ENCODE measurements around the gene SELENON. TPM values are rescaled to one million over a fixed set of nuclear protein-coding genes. Genes with fewer than 3 reads are reported as not detected.

The SELENON gene
- total RNA-seq, 2 experiments from 2014 or later, result 13.7 to 14.4 TPM

DNA sequence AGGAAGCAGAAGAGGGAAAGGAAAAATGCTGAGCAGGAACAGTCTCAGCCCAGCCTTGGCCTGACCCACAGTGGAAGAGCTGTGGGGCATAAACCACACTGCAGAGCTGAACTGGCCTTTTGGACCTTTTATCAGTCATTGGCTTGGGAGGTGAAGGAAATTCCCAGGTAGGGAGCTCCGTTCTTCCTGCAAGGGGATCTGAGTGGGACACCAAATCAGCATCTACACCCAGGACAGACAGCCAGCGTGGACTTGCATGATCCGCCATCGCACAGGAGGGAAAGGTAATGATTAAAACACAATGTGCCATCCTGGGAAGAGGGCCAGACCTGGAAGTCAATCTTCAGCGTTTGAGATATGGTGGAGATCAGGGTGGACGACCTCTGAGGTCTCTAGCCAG, 18.6 kb downstream of the SELENON start:
- CTCF ChIA-PET, result interaction anchor here (0.8 to 1.7 kb wide), 4 partner anchors 103 to 331 kb away, joined by 3 to 4 read pairs (median 4); no protein-coding TSS in a partner anchor

GRCh38 chr1:25819491-25820246, 19.7 kb downstream of the SELENON start, which contains the start of gene MTFR1L:
Gene MTFR1L, plus strand, starts transcription at chr1:25819954. Its CDS starts 3,151 bp downstream, at chr1:25823105.
- peak; percentile 95 for DNase-seq
- H3K4me3 Mint-ChIP-seq, result peak within 1 kb of the TSS; percentile 95
- peaks cover 45% of the 10 kb centered on the region for H3K4me1 Mint-ChIP-seq
- no peaks in the 10 kb centered on the region for H3K27me3 Mint-ChIP-seq
- POLR2A ChIA-PET, result interaction anchor here (0.6 to 1.1 kb wide), 3 partner anchors 177 to 588 kb away, joined by 3 to 4 read pairs (median 3); partner anchors contain the start of gene SYF2
- peaks cover 7% of the 10 kb centered on the region for H3K36me3 Mint-ChIP-seq (ENCODE audit: low read depth)
- peak within 1 kb of the TSS; percentile 93 for H3K27ac Mint-ChIP-seq
- CTCF ChIA-PET, result interaction anchor here (0.6 to 1.7 kb wide), 11 partner anchors 9 to 332 kb away, joined by 3 to 6 read pairs (median 4); partner anchors contain the start of genes PAFAH2 and SELENON
- H3K9me3 Mint-ChIP-seq, result no peaks in the 10 kb centered on the region

More for the DNA sequence above, 18.6 kb downstream of the SELENON start:
- Mint-ChIP-seq H3K4me3 (peak overlapping the region; percentile 95), H3K9me3 (no peaks in the 10 kb centered on the region), H3K4me1 (peaks cover 45% of the 10 kb centered on the region), H3K27ac (peak overlapping the region; percentile 92), H3K36me3 (ENCODE audit: low read depth) (peaks cover 7% of the 10 kb centered on the region), H3K27me3 (no peaks in the 10 kb centered on the region)
- DNase-seq, result no peak
- POLR2A ChIA-PET, result no interaction called here

GRCh38 chr1:25820247-25821111, 20.5 kb downstream of the SELENON start:
- H3K27ac Mint-ChIP-seq, result peak overlapping the region; percentile 93
- CTCF ChIA-PET, result interaction anchor here (1.0 to 1.7 kb wide), 7 partner anchors 9 to 177 kb away, joined by 3 to 6 read pairs (median 4); partner anchors contain the start of genes PAFAH2 and SELENON
- H3K4me1 Mint-ChIP-seq, result peaks cover 45% of the 10 kb centered on the region
- peak; percentile 87 for DNase-seq
- peaks cover 7% of the 10 kb centered on the region for H3K36me3 Mint-ChIP-seq (ENCODE audit: low read depth)
- POLR2A ChIA-PET, result interaction anchor here (0.6 to 1.1 kb wide), 4 partner anchors 19 to 588 kb away, joined by 3 to 4 read pairs (median 3); partner anchors contain the start of gene SYF2
- H3K27me3 Mint-ChIP-seq, result no peaks in the 10 kb centered on the region
- no peaks in the 10 kb centered on the region for H3K9me3 Mint-ChIP-seq
- H3K4me3 Mint-ChIP-seq, result peak overlapping the region; percentile 95

DNA sequence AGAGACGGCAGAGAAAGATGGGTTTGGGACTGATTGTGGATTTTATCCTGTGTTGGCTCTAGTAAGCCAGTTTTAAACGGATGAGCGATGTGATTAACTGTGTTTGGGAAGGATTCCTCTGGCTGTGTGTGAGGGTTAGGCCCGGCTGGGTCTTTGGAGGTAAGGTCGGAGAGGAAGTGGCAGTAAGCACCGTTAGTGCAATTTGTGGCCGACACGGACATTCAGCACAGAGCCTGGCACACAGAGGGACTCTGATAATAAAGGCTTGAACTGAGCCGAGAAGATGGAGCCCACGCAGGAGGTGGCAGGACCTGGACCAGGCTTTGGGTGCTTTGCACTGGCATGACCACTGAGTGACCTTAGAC, 21.1 kb downstream of the SELENON start:
- CTCF ChIA-PET, result interaction anchor here (1.3 to 1.5 kb wide), 2 partner anchors 11 to 34 kb away, joined by 3 to 4 read pairs; no protein-coding TSS in a partner anchor
- peaks cover 8% of the 10 kb centered on the region for H3K36me3 Mint-ChIP-seq (ENCODE audit: low read depth)
- POLR2A ChIA-PET, result no interaction called here

DNA sequence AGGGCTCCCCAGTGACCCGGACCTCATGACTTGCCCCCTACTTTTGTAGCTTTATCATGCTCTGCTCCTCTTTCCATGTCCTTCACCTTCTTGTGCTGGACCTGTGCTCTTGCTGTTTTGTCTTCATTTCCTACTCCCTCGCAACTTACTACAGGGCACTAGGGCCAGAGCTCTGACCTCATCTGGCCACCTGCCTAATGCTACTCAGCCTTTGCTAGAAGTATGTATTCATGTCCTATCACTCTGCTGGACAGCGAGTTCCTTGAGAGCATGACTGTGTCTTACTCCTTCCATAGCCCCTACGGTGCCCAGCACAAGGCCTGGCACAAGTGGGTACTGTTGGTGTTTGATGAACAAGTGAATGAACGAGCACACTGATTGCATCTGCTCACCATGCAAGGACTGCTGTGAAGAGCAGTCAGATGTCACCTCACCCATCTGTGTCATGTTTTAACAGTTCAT, 21.7 kb downstream of the SELENON start:
- no peaks in the 10 kb centered on the region for H3K9me3 Mint-ChIP-seq
- H3K4me1 Mint-ChIP-seq, result peaks cover 41% of the 10 kb centered on the region
- ChIA-PET POLR2A (no interaction called here), CTCF (interaction anchor here (1.4 to 1.5 kb wide), 2 partner anchors 10 to 18 kb away, joined by 3 read pairs; no protein-coding TSS in a partner anchor)
- peak overlapping the region; percentile 93 for H3K27ac Mint-ChIP-seq
- peaks cover 10% of the 10 kb centered on the region for H3K36me3 Mint-ChIP-seq (ENCODE audit: low read depth)
- no peak for DNase-seq
- no peaks in the 10 kb centered on the region for H3K27me3 Mint-ChIP-seq
- H3K4me3 Mint-ChIP-seq, result peak overlapping the region; percentile 88

More for the DNA sequence above, 21.1 kb downstream of the SELENON start:
- Mint-ChIP-seq H3K27me3 (no peaks in the 10 kb centered on the region), H3K4me3 (peak overlapping the region; percentile 88), H3K4me1 (peaks cover 45% of the 10 kb centered on the region), H3K27ac (peak overlapping the region; percentile 93), H3K9me3 (no peaks in the 10 kb centered on the region)
- no peak for DNase-seq

DNA sequence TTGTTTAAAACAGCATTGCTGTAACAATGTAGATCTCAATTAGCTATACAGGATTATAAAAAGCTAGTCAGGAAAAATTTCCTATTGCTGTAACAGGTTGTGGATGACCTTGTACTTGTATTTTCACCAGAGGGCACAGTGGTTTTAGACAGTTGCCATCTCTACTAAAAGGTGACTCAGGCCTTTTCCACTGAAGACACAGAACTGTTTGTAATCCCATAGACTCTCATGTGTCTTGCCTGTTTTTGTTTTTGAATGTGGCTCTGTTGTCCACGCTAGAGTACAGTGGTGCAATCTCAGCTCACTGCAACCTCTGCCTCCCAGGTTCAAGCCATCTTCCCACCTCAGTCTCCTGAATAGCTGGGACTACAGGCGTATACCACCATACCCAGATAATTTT, 25.6 kb downstream of the SELENON start:
- no peak for DNase-seq
- Mint-ChIP-seq H3K4me1 (peaks cover 16% of the 10 kb centered on the region), H3K4me3 (no peak overlapping the region), H3K36me3 (ENCODE audit: low read depth) (peaks cover 39% of the 10 kb centered on the region), H3K27ac (no peak overlapping the region), H3K27me3 (no peaks in the 10 kb centered on the region), H3K9me3 (no peaks in the 10 kb centered on the region)
- ChIA-PET POLR2A (interaction anchor here (0.6 kb wide), 1 partner anchor 395 kb away, joined by 3 read pairs; no protein-coding TSS in a partner anchor), CTCF (interaction anchor here (0.6 to 1.9 kb wide), 3 partner anchors 9 to 172 kb away, joined by 3 to 4 read pairs (median 3); partner anchors contain the start of gene PAFAH2)

GRCh38 chr1:25826571-25826970, 26.6 kb downstream of the SELENON start:
- Mint-ChIP-seq H3K27ac (no peak overlapping the region), H3K4me3 (no peak overlapping the region), H3K36me3 (ENCODE audit: low read depth) (peaks cover 43% of the 10 kb centered on the region), H3K27me3 (no peaks in the 10 kb centered on the region), H3K4me1 (peaks cover 10% of the 10 kb centered on the region), H3K9me3 (no peaks in the 10 kb centered on the region)
- no peak for DNase-seq
- POLR2A ChIA-PET, result no interaction called here
- CTCF ChIA-PET, result no interaction called here

GRCh38 chr1:25828491-25828890, 28.5 kb downstream of the SELENON start:
- H3K4me1 Mint-ChIP-seq, result peaks cover 12% of the 10 kb centered on the region
- peak overlapping the region; percentile 6 for H3K27ac Mint-ChIP-seq

GRCh38 chr1:25829046-25829445, 29.1 kb downstream of the SELENON start:
- Mint-ChIP-seq H3K4me3 (no peak overlapping the region), H3K27ac (no peak overlapping the region), H3K4me1 (peaks cover 12% of the 10 kb centered on the region), H3K27me3 (no peaks in the 10 kb centered on the region), H3K9me3 (no peaks in the 10 kb centered on the region), H3K36me3 (ENCODE audit: low read depth) (peaks cover 57% of the 10 kb centered on the region)
- ChIA-PET CTCF (interaction anchor here (0.6 to 1.5 kb wide), 3 partner anchors 18 to 205 kb away, joined by 3 to 4 read pairs (median 3); no protein-coding TSS in a partner anchor), POLR2A (no interaction called here)
- no peak for DNase-seq

More at GRCh38 chr1:25828491-25828890, 28.5 kb downstream of the SELENON start:
- no peak for DNase-seq
- ChIA-PET CTCF (interaction anchor here (0.6 to 1.0 kb wide), 2 partner anchors 19 to 59 kb away, joined by 3 read pairs; no protein-coding TSS in a partner anchor), POLR2A (no interaction called here)
- Mint-ChIP-seq H3K36me3 (ENCODE audit: low read depth) (peaks cover 54% of the 10 kb centered on the region), H3K4me3 (no peak overlapping the region), H3K27me3 (no peaks in the 10 kb centered on the region), H3K9me3 (no peaks in the 10 kb centered on the region)

DNA sequence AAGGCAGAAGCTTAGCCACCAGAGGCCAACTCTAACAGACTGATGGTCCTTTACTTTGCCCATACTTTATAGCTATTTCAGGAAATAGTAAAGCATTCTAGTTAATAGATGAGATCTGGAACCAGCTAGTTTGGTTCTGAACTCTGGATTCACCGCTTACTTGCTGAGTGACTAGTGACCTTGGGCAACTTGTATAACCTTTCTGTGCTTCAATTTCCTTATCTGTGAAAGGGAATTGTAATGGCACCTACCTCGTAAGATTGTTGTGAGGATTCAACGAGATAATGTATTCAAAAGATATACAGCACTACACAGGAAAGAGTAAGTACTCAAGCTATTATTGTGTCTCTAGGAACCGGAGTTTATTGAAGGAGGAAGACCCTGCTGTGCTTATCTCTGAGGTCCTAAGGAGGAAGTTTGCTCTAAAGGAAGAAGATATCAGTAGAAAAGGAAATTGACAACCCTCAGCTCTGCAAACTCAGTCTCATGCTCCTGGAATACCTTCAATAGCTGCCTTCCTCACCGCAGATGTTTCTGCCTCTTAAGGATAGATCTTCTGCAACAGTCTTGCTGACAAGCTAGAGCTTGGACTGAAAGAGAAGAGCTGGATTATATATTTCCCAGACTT, 31.7 kb downstream of the SELENON start:
- ChIA-PET CTCF (interaction anchor here (1.0 to 1.8 kb wide), 4 partner anchors 11 to 289 kb away, joined by 3 to 4 read pairs (median 4); no protein-coding TSS in a partner anchor), POLR2A (no interaction called here)

DNA sequence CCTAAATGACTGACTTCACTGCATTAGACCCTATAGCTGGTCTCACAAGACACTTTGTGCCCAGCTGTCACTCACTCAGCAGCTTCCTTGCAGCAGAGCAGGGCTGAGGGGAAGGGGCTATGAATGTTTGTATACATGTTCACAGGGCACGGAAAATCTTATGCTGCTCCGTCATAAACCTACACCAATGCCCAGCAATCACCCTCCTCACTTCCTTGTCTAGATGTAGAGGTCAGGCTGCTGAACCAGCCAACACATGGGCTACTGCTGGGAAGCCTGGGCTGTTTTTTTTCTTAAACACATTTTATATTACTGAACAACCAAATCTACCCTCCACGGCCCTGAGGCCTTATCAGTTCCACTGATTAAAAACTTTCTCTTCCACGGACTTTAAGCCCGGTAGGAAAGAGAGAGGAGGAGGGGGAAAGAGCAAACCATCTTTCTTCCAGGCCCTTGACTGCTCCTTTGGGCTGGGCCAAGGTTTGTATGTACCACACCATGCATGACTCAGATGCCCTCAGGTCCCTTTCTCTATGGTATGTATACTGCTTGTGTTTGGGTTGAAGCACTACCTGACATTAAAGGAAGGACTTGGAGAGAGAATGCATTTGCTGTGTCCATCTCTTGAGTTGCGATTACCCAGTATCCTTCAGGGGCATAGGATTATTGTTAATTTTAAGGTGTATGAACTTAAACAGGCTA, 32.5 kb downstream of the SELENON start:
- DNase-seq, result no peak
- POLR2A ChIA-PET, result no interaction called here
- Mint-ChIP-seq H3K9me3 (no peaks in the 10 kb centered on the region), H3K27ac (no peak overlapping the region), H3K36me3 (ENCODE audit: low read depth) (peaks cover 63% of the 10 kb centered on the region), H3K27me3 (no peaks in the 10 kb centered on the region), H3K4me1 (peaks cover 12% of the 10 kb centered on the region), H3K4me3 (no peak overlapping the region)
- CTCF ChIA-PET, result interaction anchor here (1.0 to 1.8 kb wide), 3 partner anchors 12 to 63 kb away, joined by 3 to 4 read pairs (median 4); no protein-coding TSS in a partner anchor

More for the DNA sequence above, 31.7 kb downstream of the SELENON start:
- no peak for DNase-seq
- Mint-ChIP-seq H3K27ac (no peak overlapping the region), H3K9me3 (no peaks in the 10 kb centered on the region), H3K27me3 (no peaks in the 10 kb centered on the region), H3K36me3 (ENCODE audit: low read depth) (peaks cover 68% of the 10 kb centered on the region), H3K4me3 (no peak overlapping the region), H3K4me1 (peaks cover 12% of the 10 kb centered on the region)

All from activated CD4-positive, alpha-beta T cell treated with anti-CD3 and anti-CD28 coated beads, Interleukin-2, amount 10 ng/mL, durations not matched to agents 7 days and 5 days (primary cell).